Activated T-helper 1 cell treated with Interleukin-2 at 50 U/mL for 16 hours (primary cell): ENCODE measurements around the gene PEX14.
"Not testable (repeated sequence)": the region's sequence is repeated elsewhere in the genome, so short reads cannot be mapped to it uniquely, and the experiment has no call there.

Experiments
- DNase-seq: peaks from one replicate; pipeline ENCODE4 v3.0.0-alpha.2; 2020; ENCODE audit warnings: low read depth

The PEX14 gene

GRCh38 chr1:10474613-10475507 is at the start of gene PEX14:
PEX14 (plus strand) TSS chr1:10474950; CDS start chr1:10474967, 17 bp downstream.
- DNase-seq: peak; percentile 70

DNA sequence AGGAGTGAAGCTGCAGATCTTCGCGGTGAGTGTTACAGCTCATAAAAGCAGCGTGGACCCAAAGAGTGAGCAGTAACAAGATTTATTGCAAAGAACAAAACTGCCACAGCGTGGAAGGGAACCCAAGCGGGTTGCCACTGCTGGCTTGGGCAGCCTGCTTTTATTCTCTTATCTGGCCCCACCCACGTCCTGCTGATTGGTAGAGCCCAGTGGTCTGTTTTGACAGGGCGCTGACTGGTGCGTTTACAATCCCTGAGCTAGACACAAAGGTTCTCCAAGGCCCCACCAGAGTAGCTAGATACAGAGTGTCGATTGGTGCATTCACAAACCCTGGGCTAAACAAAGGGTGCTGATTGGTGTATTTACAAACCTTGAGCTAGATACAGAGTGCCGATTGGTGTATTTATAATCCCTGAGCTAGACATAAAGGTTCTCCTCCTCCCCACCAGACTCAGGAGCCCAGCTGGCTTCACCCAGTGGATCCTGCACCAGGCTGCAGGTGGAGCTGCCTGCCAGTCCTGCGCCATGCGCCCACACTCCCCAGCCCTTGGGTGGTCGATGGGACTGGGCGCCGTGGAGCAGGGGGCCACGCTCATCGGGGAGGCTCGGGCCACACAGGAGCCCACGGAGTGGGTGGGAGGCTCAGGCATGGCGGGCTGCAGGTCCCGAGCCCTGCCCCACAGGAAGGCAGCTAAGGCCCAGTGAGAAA is 48.8 kb upstream of the PEX14 start:
- not testable (repeated sequence) for DNase-seq

- DNase-seq: not testable (repeated sequence)
Measured at GRCh38 chr1:10426535-10426848, 48.3 kb upstream of the PEX14 start.

DNA sequence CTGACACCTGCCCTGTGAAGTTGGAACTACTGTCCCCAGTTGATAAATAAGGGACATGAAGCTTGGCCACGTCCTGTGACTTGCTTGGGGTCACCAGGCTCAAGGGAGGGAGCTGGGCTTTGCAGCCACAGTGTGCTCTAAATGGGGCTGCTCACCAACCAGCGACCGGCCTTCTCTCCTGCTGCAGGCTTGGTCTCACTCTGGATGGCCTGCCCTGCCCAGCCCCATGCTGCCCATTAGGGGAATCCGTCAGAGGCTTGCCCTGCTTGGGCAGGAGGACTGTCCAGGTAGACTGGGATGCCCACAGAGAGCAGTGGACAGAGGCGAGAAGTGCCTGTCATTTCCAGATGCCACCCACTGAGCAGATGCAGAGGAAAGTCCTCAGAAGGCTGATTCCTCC is 45.8 kb upstream of the PEX14 start:
- no peak for DNase-seq

- DNase-seq: no peak
Measured at GRCh38 chr1:10429868-10430215, 44.9 kb upstream of the PEX14 start.

DNA sequence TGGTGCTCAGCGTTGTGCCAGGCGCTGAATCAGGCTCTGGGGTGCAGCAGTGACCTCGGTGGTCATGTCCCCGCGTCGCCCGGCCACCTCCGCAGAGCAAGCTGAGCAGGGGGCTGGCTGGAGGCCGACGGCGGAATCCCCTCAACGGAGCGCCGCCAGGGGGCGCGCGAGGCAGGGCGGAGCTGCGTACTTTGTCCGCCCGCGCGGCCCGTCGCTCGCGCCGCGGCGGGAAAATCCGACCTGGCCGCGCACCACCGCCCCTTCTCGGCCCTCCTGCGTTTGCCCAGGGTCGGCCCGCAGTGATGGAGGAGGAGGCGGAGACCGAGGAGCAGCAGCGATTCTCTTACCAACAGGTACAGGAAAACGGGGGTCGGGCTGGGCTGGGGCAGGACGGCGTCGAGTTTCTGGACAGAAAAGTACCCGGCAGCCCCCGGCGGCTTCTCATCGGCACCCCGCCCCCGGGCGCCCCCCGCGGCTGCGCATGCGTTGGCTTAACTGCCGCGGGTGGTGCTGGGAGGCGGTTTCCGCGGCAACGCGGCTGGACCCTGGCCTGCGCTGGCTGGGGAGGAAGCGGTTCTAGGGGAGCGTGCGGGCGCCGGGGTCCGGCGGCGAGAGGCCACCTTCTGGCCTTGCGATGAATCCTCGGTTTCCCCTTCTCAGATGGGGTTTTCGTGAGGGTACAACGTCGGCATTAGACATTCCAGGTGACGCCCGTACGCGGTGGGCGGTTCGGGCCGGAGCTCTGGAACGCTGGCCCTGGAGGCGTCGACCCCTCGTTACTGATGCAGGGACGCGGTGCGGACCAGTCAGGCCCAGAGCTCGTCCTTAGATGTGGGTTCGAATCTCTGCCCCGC is 44.3 kb upstream of the PEX14 start, which contains the start of gene CENPS:
Gene CENPS, plus strand, starts transcription at position 218 of the 854 bp plus-strand sequence. Its CDS starts 85 bp downstream, at position 303.
- DNase-seq: peak; percentile 87

DNA sequence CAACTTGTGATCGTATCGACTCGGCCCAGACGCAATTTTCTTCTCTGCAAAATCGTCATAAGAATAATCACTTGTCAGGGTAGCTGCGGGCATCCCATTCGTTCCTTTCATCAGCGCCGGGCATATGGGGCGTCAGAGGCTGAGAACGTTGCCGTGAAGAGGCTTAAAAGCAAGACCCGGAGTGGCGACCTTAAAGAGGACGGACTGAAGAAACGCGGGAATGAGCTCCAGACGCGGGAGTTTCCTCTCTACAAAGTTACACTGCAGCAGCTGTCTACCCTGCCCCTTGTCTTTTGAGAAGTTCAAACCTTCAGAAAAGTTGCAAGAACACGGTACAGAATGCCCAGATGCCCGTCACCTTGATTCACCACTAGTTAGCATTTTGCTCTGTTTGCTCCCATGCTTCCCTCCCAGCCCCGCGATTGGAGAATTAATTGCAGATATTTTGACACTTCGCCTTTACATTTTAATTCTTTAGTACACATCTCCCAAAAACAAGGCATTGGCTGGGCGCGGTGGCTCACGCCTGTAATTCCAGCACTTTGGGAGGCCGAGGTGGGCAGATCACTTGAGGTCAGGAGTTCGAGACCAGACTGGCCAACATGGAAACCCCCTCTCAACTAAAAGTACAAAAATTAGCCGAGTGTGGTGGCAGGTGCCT is 43.5 kb upstream of the PEX14 start:
- DNase-seq: no peak

- no peak for DNase-seq
Measured at GRCh38 chr1:10432910-10433700, 41.6 kb upstream of the PEX14 start.

DNA sequence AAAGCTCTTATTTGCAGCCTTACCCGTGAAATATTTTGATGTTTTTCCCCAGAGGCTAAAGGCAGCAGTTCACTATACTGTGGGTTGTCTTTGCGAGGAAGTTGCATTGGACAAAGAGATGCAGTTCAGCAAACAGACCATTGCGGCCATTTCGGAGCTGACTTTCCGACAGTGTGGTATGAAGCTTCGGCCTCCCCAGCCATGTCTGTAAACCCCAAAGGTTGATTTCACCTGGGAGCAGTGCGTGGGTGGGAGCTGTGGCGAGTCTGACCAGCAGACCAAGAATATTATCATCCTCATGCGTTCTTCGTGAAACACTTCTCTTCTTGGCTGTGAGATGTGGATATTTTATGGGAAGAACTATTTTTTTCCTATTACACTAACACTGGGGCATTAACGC is 41.0 kb upstream of the PEX14 start:
- no peak for DNase-seq

GRCh38 chr1:10434590-10434989 is 40.2 kb upstream of the PEX14 start:
- DNase-seq: no peak

GRCh38 chr1:10437052-10437451 is 37.7 kb upstream of the PEX14 start:
- no peak for DNase-seq

GRCh38 chr1:10438677-10439163 is 36.0 kb upstream of the PEX14 start:
- no peak for DNase-seq

DNA sequence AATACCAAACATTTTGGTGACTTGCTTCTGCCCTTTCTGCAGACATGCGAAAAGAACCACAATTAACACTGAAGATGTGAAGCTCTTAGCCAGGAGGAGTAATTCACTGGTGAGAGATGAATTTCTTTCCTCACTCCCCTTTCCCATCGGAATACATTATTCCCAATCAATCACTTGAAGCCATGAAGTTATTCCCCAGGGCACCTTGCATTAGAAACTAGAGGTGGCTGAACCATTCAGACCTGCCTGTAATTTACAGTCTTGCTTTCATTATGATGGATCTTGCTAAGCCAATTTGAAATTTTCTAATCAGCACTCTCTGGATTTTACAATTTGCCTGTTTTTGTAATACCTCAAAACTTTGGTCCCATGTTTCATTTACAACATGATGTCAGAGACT is 34.4 kb upstream of the PEX14 start:
- DNase-seq: no peak

GRCh38 chr1:10440794-10441193 is 34.0 kb upstream of the PEX14 start:
- no peak for DNase-seq

GRCh38 chr1:10444248-10444647 is 30.5 kb upstream of the PEX14 start:
- no peak for DNase-seq

- DNase-seq: no peak
Measured at GRCh38 chr1:10444795-10445397, 29.9 kb upstream of the PEX14 start.

- no peak for DNase-seq
Measured at GRCh38 chr1:10446790-10447422, 27.8 kb upstream of the PEX14 start.

- DNase-seq: no peak
Measured at GRCh38 chr1:10449751-10450150, 25.0 kb upstream of the PEX14 start, which contains the start of gene CORT. CORT (plus strand) TSS chr1:10450031; CDS start chr1:10450224, 193 bp downstream.

DNA sequence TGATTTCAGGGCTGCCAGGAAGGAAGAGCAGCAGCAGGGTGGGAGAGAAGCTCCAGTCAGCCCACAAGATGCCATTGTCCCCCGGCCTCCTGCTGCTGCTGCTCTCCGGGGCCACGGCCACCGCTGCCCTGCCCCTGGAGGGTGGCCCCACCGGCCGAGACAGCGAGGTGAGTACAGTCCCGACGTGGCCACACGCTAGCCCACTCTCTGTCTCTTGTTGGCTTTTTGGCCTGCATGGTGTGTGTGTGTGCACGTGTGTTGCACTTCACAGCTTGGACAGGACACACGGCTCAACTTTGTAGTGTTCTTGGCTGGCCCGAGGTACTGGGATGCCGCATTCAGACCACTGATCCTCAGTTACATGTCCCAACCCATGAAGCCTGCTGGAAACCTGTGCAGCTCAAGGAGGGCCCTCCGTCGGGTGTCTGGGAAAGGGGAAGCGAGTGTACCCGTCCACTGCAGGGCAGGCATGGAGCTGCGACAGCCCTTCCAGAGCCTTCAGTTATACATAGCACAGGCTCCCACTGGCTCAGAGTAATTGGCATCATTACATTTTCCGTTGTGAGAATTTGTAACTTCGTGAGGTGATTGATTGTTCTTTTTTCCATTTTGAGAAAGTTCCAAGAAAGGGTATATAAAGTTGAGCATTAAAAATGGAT is 24.5 kb upstream of the PEX14 start:
- DNase-seq: no peak
